ENCODE data around the gene PTPRE.

The PTPRE gene

GRCh38 chr10:127997937-127998336 lies 91.0 kb downstream of the PTPRE start:
- DNase-seq: peak in 10 of 51 donors; percentile 19 to 58 (median 40)

GRCh38 chr10:127998501-127999144 lies 91.7 kb downstream of the PTPRE start:
- DNase-seq: peak in 1 of 51 donors; percentile 42

- peak in 34 of 51 donors; percentile 14 to 84 (median 44) for DNase-seq
These were observed 92.6 kb downstream of the PTPRE start for GRCh38 chr10:127999297-128000129.

- DNase-seq: peak in 15 of 51 donors; percentile 7 to 49 (median 28)
These were observed 93.8 kb downstream of the PTPRE start for GRCh38 chr10:128000471-128001362.

GRCh38 chr10:128001363-128001745 lies 94.5 kb downstream of the PTPRE start:
- peak in 1 of 51 donors; percentile 43 for DNase-seq

GRCh38 chr10:128001849-128002248 lies 94.9 kb downstream of the PTPRE start:
- peak in 8 of 51 donors; percentile 14 to 64 (median 21) for DNase-seq

- DNase-seq: no peak
These were observed 96.6 kb downstream of the PTPRE start for GRCh38 chr10:128003521-128003920.

GRCh38 chr10:128005858-128006257 lies 99.0 kb downstream of the PTPRE start:
- DNase-seq: no peak

GRCh38 chr10:128007056-128007455 lies 100.2 kb downstream of the PTPRE start:
- no peak for DNase-seq

GRCh38 chr10:128007971-128008370 lies 101.1 kb downstream of the PTPRE start:
- no peak for DNase-seq

- no peak for DNase-seq
These were observed 101.8 kb downstream of the PTPRE start for GRCh38 chr10:128008521-128009250.

- no peak for DNase-seq
These were observed 102.6 kb downstream of the PTPRE start for GRCh38 chr10:128009372-128010126.

- DNase-seq: peak; percentile 6 to 87 (median 65)
These were observed 104.4 kb downstream of the PTPRE start for GRCh38 chr10:128011059-128011979.

- no peak for DNase-seq
These were observed 106.7 kb downstream of the PTPRE start for GRCh38 chr10:128013626-128014025.

- no peak for DNase-seq
These were observed 107.3 kb downstream of the PTPRE start for GRCh38 chr10:128014236-128014635.

- no peak for DNase-seq
These were observed 109.6 kb downstream of the PTPRE start for GRCh38 chr10:128016423-128017060.

GRCh38 chr10:128017822-128018221 lies 110.9 kb downstream of the PTPRE start:
- no peak for DNase-seq

- no peak for DNase-seq
These were observed 111.3 kb downstream of the PTPRE start for GRCh38 chr10:128018236-128018635.

GRCh38 chr10:128018691-128019090 lies 111.8 kb downstream of the PTPRE start:
- DNase-seq: no peak
